Stimulated activated CD4-positive, alpha-beta T cell treated with anti-CD3 and anti-CD28 coated beads, Interleukin-1b, Interleukin-23, amount 100 ng/mL, for 4 hours (primary cell): ENCODE results near the gene ADSS2.
"Not testable (repeated sequence)": the region's sequence is repeated elsewhere in the genome, so short reads cannot be mapped to it uniquely, and the experiment has no call there.

Source experiments
- DNase-seq, 2 donors: peaks; one replicate each; pipeline ENCODE4 v3.0.0-alpha.2; 2020; ENCODE audit warnings: low read depth in 2 of 2

ADSS2 gene

DNA sequence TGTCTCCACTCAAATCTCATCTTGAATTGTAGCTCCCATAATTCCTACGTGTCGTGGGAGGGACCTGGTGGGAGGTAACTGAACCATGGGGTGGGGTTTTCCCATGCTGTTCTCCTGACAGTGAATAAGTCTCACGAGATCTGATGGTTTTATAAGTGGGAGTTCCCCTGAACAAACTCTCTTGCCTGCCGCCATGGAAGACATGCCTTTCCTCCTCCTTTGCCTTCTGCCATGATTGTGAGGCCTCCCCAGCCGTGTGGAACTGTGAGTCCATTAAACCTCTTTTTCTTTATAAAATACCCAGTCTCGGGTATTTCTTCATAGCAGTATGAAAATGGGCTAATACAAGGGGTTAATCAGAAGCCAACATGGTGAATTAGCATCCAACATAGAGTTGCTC, 86.4 kb downstream of the ADSS2 start:
- DNase-seq, result not testable (repeated sequence)

DNA sequence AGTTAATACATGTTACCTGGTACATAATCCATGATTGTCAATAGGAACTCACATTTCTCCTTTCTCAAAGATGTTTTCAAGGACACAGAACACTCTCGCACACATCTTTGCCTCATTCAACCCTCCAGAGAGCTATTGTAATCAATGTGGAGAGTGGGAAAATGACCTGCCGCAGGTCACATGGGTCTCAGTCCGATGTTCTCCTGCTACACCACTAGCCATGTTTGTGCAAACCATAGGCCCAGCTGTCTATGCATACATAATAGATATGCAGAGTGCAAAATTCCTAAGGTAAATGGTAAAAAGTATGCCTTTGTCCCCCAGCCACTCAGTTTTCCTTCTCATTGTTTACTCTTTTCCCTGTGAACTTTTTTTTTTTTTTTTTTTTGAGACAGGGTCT, 89.2 kb downstream of the ADSS2 start:
- no peak for DNase-seq

DNA sequence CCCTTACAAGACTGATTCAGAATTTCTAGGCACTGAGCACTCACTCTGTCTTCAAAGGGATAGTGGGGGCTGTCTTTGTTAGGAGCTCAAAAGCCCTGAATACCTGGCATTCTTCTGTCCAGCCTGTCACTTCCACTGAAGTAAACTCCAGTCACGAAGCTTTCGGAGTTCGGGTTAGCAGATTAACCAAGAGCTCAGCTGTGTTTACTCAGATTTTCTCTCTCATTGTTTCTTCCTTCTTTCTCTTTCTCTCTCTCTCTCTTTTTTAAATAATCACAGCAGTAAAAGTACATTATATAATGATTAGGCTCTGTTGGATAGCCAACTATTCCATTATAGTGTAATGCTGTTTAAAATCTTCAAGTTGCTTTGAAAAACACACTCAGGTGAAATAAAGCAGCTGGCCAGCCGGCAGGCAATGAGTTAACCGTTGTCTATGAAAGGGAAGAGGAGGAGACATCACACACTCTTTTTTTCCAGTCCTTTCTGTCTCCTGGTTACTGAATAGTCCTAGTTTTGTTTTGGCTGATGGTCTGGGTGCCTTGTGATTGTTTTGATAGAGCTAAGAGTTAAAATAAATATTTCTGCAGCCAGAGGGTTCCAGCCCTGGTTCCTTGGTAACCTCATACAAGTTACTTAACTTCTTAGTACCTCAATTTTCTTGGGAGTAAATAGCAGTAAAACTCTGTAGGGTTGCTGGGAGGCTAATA, 89.8 kb downstream of the ADSS2 start:
- DNase-seq, result no peak
